ENCODE results near the gene ADGRF1.

The ADGRF1 gene

GRCh38 chr6:47034421-47034820, 7.7 kb downstream of the ADGRF1 start:
- H3K27ac ChIP-seq (ENCODE audit: low read depth, low read length) = no peak overlapping the region

GRCh38 chr6:47032974-47033765, 9.0 kb downstream of the ADGRF1 start:
- no peak overlapping the region for H3K4me3 ChIP-seq (ENCODE audit: insufficient read depth, low read length, poor library complexity, severe bottlenecking)
- TF ChIP-seq CTCF (IDR thresholded peaks at IDR 0.05; ENCODE audit: insufficient read depth, low read length, poor library complexity, severe bottlenecking) (no peak), EZH2phosphoT487 (conservative IDR thresholded peaks at IDR 0.05; ENCODE audit: low read length) (no peak)
- no peaks in the 10 kb centered on the region for H3F3A ChIP-seq (ENCODE audit: insufficient read depth)
- H2AFZ ChIP-seq (ENCODE audit: low read depth, low read length, severe bottlenecking) = no peak overlapping the region
- no peaks in the 10 kb centered on the region for H3K79me2 ChIP-seq (ENCODE audit: insufficient read depth, low read length)
- no peaks in the 10 kb centered on the region for H3K9me2 ChIP-seq (replicated peaks; ENCODE audit: insufficient read depth, low read length)
- no peak overlapping the region for H3K27ac ChIP-seq (ENCODE audit: low read depth, low read length)
- no peak overlapping the region for H3K9ac ChIP-seq (ENCODE audit: low read length)
- H3K9me3 ChIP-seq (ENCODE audit: insufficient read depth, low read length) = no peaks in the 10 kb centered on the region
- H3K27me3 ChIP-seq (ENCODE audit: low read length) = no peaks in the 10 kb centered on the region
- H4K20me1 ChIP-seq (ENCODE audit: low read depth, low read length) = no peaks in the 10 kb centered on the region
- no peak overlapping the region for H3K4me2 ChIP-seq (ENCODE audit: low read depth, low read length, poor library complexity, severe bottlenecking)
- no peaks in the 10 kb centered on the region for H3K36me3 ChIP-seq (ENCODE audit: low read length)

More at GRCh38 chr6:47034421-47034820, 7.7 kb downstream of the ADGRF1 start:
- Histone ChIP-seq H3K9ac (ENCODE audit: low read length) (no peak overlapping the region), H3K79me2 (ENCODE audit: insufficient read depth, low read length) (no peaks in the 10 kb centered on the region), H3K36me3 (ENCODE audit: low read length) (no peaks in the 10 kb centered on the region), H2AFZ (ENCODE audit: low read depth, low read length, severe bottlenecking) (no peak overlapping the region), H3K4me3 (ENCODE audit: insufficient read depth, low read length, poor library complexity, severe bottlenecking) (no peak overlapping the region), H3K9me2 (replicated peaks; ENCODE audit: insufficient read depth, low read length) (no peaks in the 10 kb centered on the region), H3K27me3 (ENCODE audit: low read length) (no peaks in the 10 kb centered on the region), H4K20me1 (ENCODE audit: low read depth, low read length) (no peaks in the 10 kb centered on the region), H3K9me3 (ENCODE audit: insufficient read depth, low read length) (no peaks in the 10 kb centered on the region), H3K4me2 (ENCODE audit: low read depth, low read length, poor library complexity, severe bottlenecking) (no peak overlapping the region), H3F3A (ENCODE audit: insufficient read depth) (no peaks in the 10 kb centered on the region)
- no peak for TF ChIP-seq EZH2phosphoT487 (conservative IDR thresholded peaks at IDR 0.05; ENCODE audit: low read length)
- no peak for TF ChIP-seq CTCF (IDR thresholded peaks at IDR 0.05; ENCODE audit: insufficient read depth, low read length, poor library complexity, severe bottlenecking)

GRCh38 chr6:47031656-47032055, 10.5 kb downstream of the ADGRF1 start:
- no peak overlapping the region for H3K4me3 ChIP-seq (ENCODE audit: insufficient read depth, low read length, poor library complexity, severe bottlenecking)
- H3K9ac ChIP-seq (ENCODE audit: low read length) = no peak overlapping the region
- H3K27me3 ChIP-seq (ENCODE audit: low read length) = no peaks in the 10 kb centered on the region
- no peaks in the 10 kb centered on the region for H3K79me2 ChIP-seq (ENCODE audit: insufficient read depth, low read length)
- no peaks in the 10 kb centered on the region for H4K20me1 ChIP-seq (ENCODE audit: low read depth, low read length)
- H3K9me3 ChIP-seq (ENCODE audit: insufficient read depth, low read length) = no peaks in the 10 kb centered on the region
- H2AFZ ChIP-seq (ENCODE audit: low read depth, low read length, severe bottlenecking) = no peak overlapping the region
- no peak overlapping the region for H3K4me2 ChIP-seq (ENCODE audit: low read depth, low read length, poor library complexity, severe bottlenecking)
- no peaks in the 10 kb centered on the region for H3K36me3 ChIP-seq (ENCODE audit: low read length)
- no peak overlapping the region for H3K27ac ChIP-seq (ENCODE audit: low read depth, low read length)
- no peaks in the 10 kb centered on the region for H3F3A ChIP-seq (ENCODE audit: insufficient read depth)
- no peaks in the 10 kb centered on the region for H3K9me2 ChIP-seq (replicated peaks; ENCODE audit: insufficient read depth, low read length)
- TF ChIP-seq EZH2phosphoT487 (conservative IDR thresholded peaks at IDR 0.05; ENCODE audit: low read length) = no peak

- no peak overlapping the region for H3K4me2 ChIP-seq (ENCODE audit: low read depth, low read length, poor library complexity, severe bottlenecking)
- no peak for TF ChIP-seq EZH2phosphoT487 (conservative IDR thresholded peaks at IDR 0.05; ENCODE audit: low read length)
- no peak for TF ChIP-seq CTCF (IDR thresholded peaks at IDR 0.05; ENCODE audit: insufficient read depth, low read length, poor library complexity, severe bottlenecking)
- no peak overlapping the region for H3K4me3 ChIP-seq (ENCODE audit: insufficient read depth, low read length, poor library complexity, severe bottlenecking)
- H3K27ac ChIP-seq (ENCODE audit: low read depth, low read length) = no peak overlapping the region
- H2AFZ ChIP-seq (ENCODE audit: low read depth, low read length, severe bottlenecking) = no peak overlapping the region
- no peaks in the 10 kb centered on the region for H3K27me3 ChIP-seq (ENCODE audit: low read length)
- no peaks in the 10 kb centered on the region for H3K9me2 ChIP-seq (replicated peaks; ENCODE audit: insufficient read depth, low read length)
- H3F3A ChIP-seq (ENCODE audit: insufficient read depth) = no peaks in the 10 kb centered on the region
- no peaks in the 10 kb centered on the region for H3K79me2 ChIP-seq (ENCODE audit: insufficient read depth, low read length)
- H3K36me3 ChIP-seq (ENCODE audit: low read length) = no peaks in the 10 kb centered on the region
- no peak overlapping the region for H3K9ac ChIP-seq (ENCODE audit: low read length)
- H4K20me1 ChIP-seq (ENCODE audit: low read depth, low read length) = no peaks in the 10 kb centered on the region
- H3K9me3 ChIP-seq (ENCODE audit: insufficient read depth, low read length) = no peaks in the 10 kb centered on the region
Observed at GRCh38 chr6:47029865-47030561, 12.1 kb downstream of the ADGRF1 start.
